Peyer's patch (tissue), 4 donors: ENCODE results near the gene CNTNAP5.

ENCODE experiments used
- POLR2A ChIP-seq, 2 donors: fragments of 450-650 bp; IDR thresholded peaks; one replicate each; pipeline ENCODE4 v1.5.1; 2017; ENCODE audit warnings: antibody characterized with exemption in 2 of 2, mild to moderate bottlenecking in 2 of 2, moderate library complexity in 2 of 2
- TF ChIP-seq, protein P1 (sequence below), 6 experiments: fragments of 450-650 bp in 4 of 6; fragments of 200-600 bp in 2 of 6; sonication (generic) in 1 of 6; IDR thresholded peaks; one replicate each; pipeline ENCODE4 v1.5.1; 2017 to 2019; ENCODE audit warnings: antibody characterized with exemption in 6 of 6, mild to moderate bottlenecking in 3 of 6, moderate library complexity in 1 of 6

- TF ChIP-seq, protein P1, sequence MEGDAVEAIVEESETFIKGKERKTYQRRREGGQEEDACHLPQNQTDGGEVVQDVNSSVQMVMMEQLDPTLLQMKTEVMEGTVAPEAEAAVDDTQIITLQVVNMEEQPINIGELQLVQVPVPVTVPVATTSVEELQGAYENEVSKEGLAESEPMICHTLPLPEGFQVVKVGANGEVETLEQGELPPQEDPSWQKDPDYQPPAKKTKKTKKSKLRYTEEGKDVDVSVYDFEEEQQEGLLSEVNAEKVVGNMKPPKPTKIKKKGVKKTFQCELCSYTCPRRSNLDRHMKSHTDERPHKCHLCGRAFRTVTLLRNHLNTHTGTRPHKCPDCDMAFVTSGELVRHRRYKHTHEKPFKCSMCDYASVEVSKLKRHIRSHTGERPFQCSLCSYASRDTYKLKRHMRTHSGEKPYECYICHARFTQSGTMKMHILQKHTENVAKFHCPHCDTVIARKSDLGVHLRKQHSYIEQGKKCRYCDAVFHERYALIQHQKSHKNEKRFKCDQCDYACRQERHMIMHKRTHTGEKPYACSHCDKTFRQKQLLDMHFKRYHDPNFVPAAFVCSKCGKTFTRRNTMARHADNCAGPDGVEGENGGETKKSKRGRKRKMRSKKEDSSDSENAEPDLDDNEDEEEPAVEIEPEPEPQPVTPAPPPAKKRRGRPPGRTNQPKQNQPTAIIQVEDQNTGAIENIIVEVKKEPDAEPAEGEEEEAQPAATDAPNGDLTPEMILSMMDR (IDR thresholded peaks at IDR 0.05), result no peak
- no peak for TF ChIP-seq POLR2A (IDR thresholded peaks at IDR 0.05)
These were observed 122.5 kb downstream of the CNTNAP5 start for GRCh38 chr2:124147552-124147951.
